ENCODE data around the gene MRPS9. TPM values are rescaled to one million over a fixed set of nuclear protein-coding genes. Genes with fewer than 3 reads are reported as not detected.

Gene MRPS9
- 31.3 to 33.3 TPM (median 32.8 TPM) in 5 replicates for total RNA-seq (2022; extraction: Qiagen RNA extraction)

DNA sequence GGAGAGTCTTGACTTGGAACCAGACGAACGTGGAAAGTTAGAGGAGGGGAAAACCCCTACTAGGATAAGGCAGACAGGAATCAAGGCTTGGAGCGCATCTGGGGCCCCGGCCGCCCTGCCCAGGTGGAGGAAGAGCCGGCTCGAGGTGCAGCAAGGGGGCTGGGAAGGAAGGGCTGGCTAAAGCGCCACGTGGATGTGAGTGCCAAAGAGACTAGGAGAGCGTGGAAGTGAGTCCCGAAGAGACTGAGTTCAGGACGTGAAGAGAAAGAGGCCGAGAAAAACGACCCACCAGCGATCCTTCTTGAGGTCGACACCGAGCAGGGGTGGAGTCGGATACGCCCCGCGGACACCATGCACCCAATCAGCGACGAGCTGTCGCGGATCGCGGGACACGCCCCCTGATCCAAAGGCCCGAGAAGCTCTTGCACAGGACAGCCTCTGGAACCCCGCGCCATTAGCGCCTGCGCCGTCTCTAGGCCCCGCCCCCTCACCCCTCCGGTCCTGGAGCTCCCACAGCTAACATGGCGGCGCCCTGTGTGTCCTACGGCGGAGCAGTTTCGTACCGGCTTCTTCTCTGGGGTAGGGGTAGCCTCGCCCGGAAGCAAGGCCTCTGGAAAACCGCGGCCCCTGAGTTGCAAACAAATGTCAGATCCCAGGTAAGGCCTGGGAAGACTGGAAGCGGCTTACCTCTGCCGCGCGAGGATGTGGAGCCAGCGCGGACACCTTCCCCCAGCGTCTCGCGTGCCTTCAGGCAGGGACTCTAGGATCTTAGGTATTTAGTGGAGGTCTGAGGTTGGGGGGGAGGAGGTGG lies at the start of gene MRPS9:
Gene MRPS9 (plus strand): TSS at position 498 of the 811 bp plus-strand sequence. CDS start 24 bp downstream, at position 522.

Other genes with a start within 250 kb of the MRPS9 start
- gene POU3F3, start 184.0 kb upstream of the MRPS9 start, total RNA-seq (2022; extraction: Qiagen RNA extraction) = 0.02 TPM in 1 of 5 replicates, not detected in the others
- not detected in 5 replicates for gene GPR45, start 203.7 kb downstream of the MRPS9 start, total RNA-seq (2022; extraction: Qiagen RNA extraction)

All from A549 treated with dexamethasone at 1 μM for 4 hours (cell line).